B cell (primary cell): ENCODE results near the gene IRF9. TPM values are rescaled to one million over a fixed set of nuclear protein-coding genes. Genes with fewer than 3 reads are reported as not detected.

Source experiments
- ATAC-seq: fragments of 200-7000 bp; cut with Tn5 transposase; one replicate; pipeline ENCODE4 v1.10.0; 2021; ENCODE audit warnings: low read depth, mild to moderate bottlenecking, moderate number of reproducible peaks, moderate library complexity
- CTCF ChIA-PET: fragments of 350-600 bp; sonication (Branson Sonifier 250); formaldehyde crosslinking; loops from one replicate; lab custom pipeline; 2021; ENCODE audit warnings: antibody characterized with exemption, inconsistent platforms; lab: Charles Lee
- POLR2A ChIA-PET: fragments of 350-600 bp; sonication (Branson Sonifier 250); formaldehyde crosslinking; loops from one replicate; lab custom pipeline; 2021; ENCODE audit warnings: antibody characterized with exemption; lab: Charles Lee
- DNase-seq: peaks from one replicate; pipeline ENCODE4 v3.0.0; 2013
- H2AFZ ChIP-seq: 2 replicates; pipeline ENCODE4 v1.6.1; 2012; ENCODE audit warnings: mild to moderate bottlenecking, low read depth, low read length; ENCODE audit not compliant: insufficient read depth, poor library complexity, severe bottlenecking
- H3K27ac ChIP-seq, 2 donors: 1 replicate in 1 of 2; 2 replicates in 1 of 2; pipeline ENCODE4 v1.5.1; 2012 to 2013; ENCODE audit warnings: low read length in 2 of 2, mild to moderate bottlenecking in 2 of 2, moderate library complexity in 1 of 2
- H3K27me3 ChIP-seq, 4 experiments: fragments of 200-600 bp in 1 of 4; sonication (generic) in 1 of 4; replicated peaks in 1 of 4; 1 replicate in 2 of 4; 2 replicates in 2 of 4; pipeline versions ENCODE4 v1.6.1 to v1.7.0; 2013 to 2016; ENCODE audit warnings: low read length in 3 of 4, mild to moderate bottlenecking in 2 of 4, mixed read lengths in 1 of 4, moderate library complexity in 1 of 4; ENCODE audit not compliant: insufficient read depth in 4 of 4, control insufficient read depth in 3 of 4; ENCODE audit errors: control extremely low read depth in 1 of 4
- H3K36me3 ChIP-seq, 2 experiments: replicated peaks in 1 of 2; 1 replicate in 1 of 2; 2 replicates in 1 of 2; pipeline versions ENCODE4 v1.6.1 to v1.7.1; 2013; ENCODE audit warnings: low read length in 1 of 2; ENCODE audit not compliant: insufficient read depth in 2 of 2, control insufficient read depth in 1 of 2; ENCODE audit errors: control extremely low read depth in 1 of 2, extremely low read depth in 1 of 2
- H3K4me1 ChIP-seq, 2 donors: fragments of 200-600 bp in 1 of 2; sonication (generic) in 1 of 2; 1 replicate in 1 of 2; 2 replicates in 1 of 2; pipeline versions ENCODE4 v1.5.1 to v1.6.1; 2013 to 2017; ENCODE audit warnings: low read length in 2 of 2; ENCODE audit not compliant: control insufficient read depth in 2 of 2, insufficient read depth in 2 of 2
- H3K4me2 ChIP-seq: replicated peaks from 2 replicates; pipeline ENCODE3; 2012; ENCODE audit warnings: mild to moderate bottlenecking, low read depth, low read length; ENCODE audit not compliant: poor library complexity, severe bottlenecking
- H3K4me3 ChIP-seq, 5 experiments: fragments of 200-600 bp in 1 of 5; sonication (generic) in 1 of 5; 1 replicate in 3 of 5; 2 replicates in 2 of 5; pipeline versions ENCODE4 v1.5.1 to v1.7.0; 2011 to 2016; ENCODE audit warnings: low read length in 4 of 5, mild to moderate bottlenecking in 4 of 5, low read depth in 2 of 5, control low read depth in 1 of 5, moderate library complexity in 1 of 5; ENCODE audit not compliant: insufficient read depth in 1 of 5; ENCODE audit errors: control extremely low read depth in 1 of 5, extremely low read depth in 1 of 5
- H3K79me2 ChIP-seq: fragments of 200-600 bp; sonication (generic); one replicate; pipeline ENCODE4 v1.6.0; 2016; ENCODE audit warnings: low read length; ENCODE audit not compliant: control insufficient read depth, insufficient read depth
- H3K9ac ChIP-seq: fragments of 200-600 bp; sonication (generic); 2 replicates; pipeline ENCODE4 v1.6.1; 2017; ENCODE audit warnings: mild to moderate bottlenecking, low read length, moderate library complexity
- H3K9me3 ChIP-seq, 3 donors: one replicate each; pipeline versions ENCODE4 v1.6.1 to v1.7.1; 2013; ENCODE audit warnings: low read length in 2 of 3; ENCODE audit not compliant: control insufficient read depth in 2 of 3, insufficient read depth in 1 of 3; ENCODE audit errors: control extremely low read depth in 1 of 3
- H4K20me1 ChIP-seq: 2 replicates; pipeline ENCODE4 v1.6.0; 2012; ENCODE audit warnings: mild to moderate bottlenecking, low read length; ENCODE audit not compliant: insufficient read depth, control insufficient read depth, poor library complexity, severe bottlenecking
- H3K27ac Mint-ChIP-seq: one replicate; pipeline ENCODE4 v1.8.0; 2021; ENCODE audit warnings: mixed read lengths
- H3K27me3 Mint-ChIP-seq: one replicate; pipeline ENCODE4 v1.8.0; 2021; ENCODE audit warnings: mixed read lengths
- H3K4me1 Mint-ChIP-seq: one replicate; pipeline ENCODE4 v1.8.0; 2021; ENCODE audit warnings: mixed read lengths
- H3K4me3 Mint-ChIP-seq: one replicate; pipeline ENCODE4 v1.8.0; 2021; ENCODE audit warnings: mixed read lengths
- H3K9me3 Mint-ChIP-seq: one replicate; pipeline ENCODE4 v1.8.0; 2022; ENCODE audit warnings: mixed read lengths; ENCODE audit not compliant: insufficient read depth
- CTCF ChIP-seq: fragments of 200-600 bp; IDR thresholded peaks from one replicate; pipeline ENCODE4 v1.8.0; 2022; ENCODE audit warnings: antibody characterized with exemption, mild to moderate bottlenecking
- EZH2 ChIP-seq: IDR thresholded peaks from 2 replicates; pipeline ENCODE4 v1.6.1; 2012; ENCODE audit warnings: borderline replicate concordance, low read depth, mild to moderate bottlenecking, moderate library complexity, low read length; ENCODE audit not compliant: insufficient read depth, poor library complexity, severe bottlenecking
- WGBS: methylation state at CpG from one replicate; pipeline ENCODE4 v1.1.5; 2013; ENCODE audit warnings: missing lambda C conversion rate; ENCODE audit not compliant: insufficient coverage; 5-methylcytosine and 5-hydroxymethylcytosine counted together
- intact Hi-C: fragments of 100-400 bp; cut with micrococcal nuclease; formaldehyde crosslinking; loops from one replicate; pipeline ENCODE4 v1.10.0; 2022
- polyA plus RNA-seq: library from polyadenylated mRNA; depleted of rRNA; stranded (reverse); fragments of >200 nt; gene quantifications from 2 replicates; pipeline ENCODE4 v1.2.3, GENCODE V29; 2012
- total RNA-seq, 2 donors: library from RNA; stranded (reverse); fragments of 120-200 nt in 1 of 2; gene quantifications; 1 replicate in 1 of 2; 2 replicates in 1 of 2; pipeline versions ENCODE4 v1.2.3 to v1.2.4, GENCODE V29; 2013 to 2022

The IRF9 gene
- total and polyA plus RNA-seq, 2 donors (not counting 1 experiment from before 2014, with no cell fraction given), result 191 to 269 TPM

GRCh38 chr14:24146453-24146977 is 14.6 kb upstream of the IRF9 start, which contains the start of gene PSME2:
Gene PSME2, minus strand, starts transcription at chr14:24146610. Its CDS starts 29 bp downstream, at chr14:24146581.
- CTCF ChIA-PET, result interaction anchor here (0.6 to 6.2 kb wide), 15 partner anchors 8 to 586 kb away, joined by 3 to 62 read pairs (median 5); partner anchors contain the start of genes DCAF11, IRF9, MDP1 and NRL
- H2AFZ ChIP-seq, result peak within 1 kb of the TSS; percentile 83
- peaks cover 2 to 52% of the 10 kb centered on the region in 2 experiments for H3K36me3 ChIP-seq
- H3K27ac Mint-ChIP-seq, result peak within 1 kb of the TSS; percentile 95
- peaks cover 42% of the 10 kb centered on the region for H4K20me1 ChIP-seq
- no peak for TF ChIP-seq EZH2
- TF ChIP-seq CTCF, result no peak
- peaks cover 56% of the 10 kb centered on the region for H3K4me1 Mint-ChIP-seq
- ATAC-seq (peak; percentile 72), DNase-seq (peak; percentile 93)
- peaks cover 80% of the 10 kb centered on the region for H3K79me2 ChIP-seq
- H3K9ac ChIP-seq, result peak within 1 kb of the TSS; percentile 83
- H3K4me2 ChIP-seq, result peak within 1 kb of the TSS; percentile 90
- peaks cover 25 to 40% of the 10 kb centered on the region in 2 donors for H3K4me1 ChIP-seq
- H3K9me3 ChIP-seq, result no peaks in the 10 kb centered on the region
- WGBS, result 0% methylated on average over 15 of the region's 25 CpGs
- intact Hi-C loops, result loop anchor here (1.0 to 10.0 kb wide), 7 partner anchors 10 to 1052 kb away; partner anchors contain the start of genes ACIN1, C14orf119, GMPR2 and IPO4
- POLR2A ChIA-PET, result interaction anchor here (0.6 to 4.1 kb wide), 16 partner anchors 8 to 285 kb away, joined by 3 to 43 read pairs (median 4); partner anchors contain the start of genes CHMP4A, DCAF11, IRF9 and NRL
- no peaks in the 10 kb centered on the region for H3K27me3 ChIP-seq
- H3K27me3 Mint-ChIP-seq, result no peaks in the 10 kb centered on the region
- no peaks in the 10 kb centered on the region for H3K9me3 Mint-ChIP-seq
- H3K4me3 ChIP-seq, result peak within 1 kb of the TSS; percentile 83 to 95 (median 94)
- H3K4me3 Mint-ChIP-seq, result peak within 1 kb of the TSS; percentile 95
- H3K27ac ChIP-seq, result peak within 1 kb of the TSS; percentile 77 to 90
